Measurements from ENCODE around the gene PTPN18.

Gene PTPN18

DNA sequence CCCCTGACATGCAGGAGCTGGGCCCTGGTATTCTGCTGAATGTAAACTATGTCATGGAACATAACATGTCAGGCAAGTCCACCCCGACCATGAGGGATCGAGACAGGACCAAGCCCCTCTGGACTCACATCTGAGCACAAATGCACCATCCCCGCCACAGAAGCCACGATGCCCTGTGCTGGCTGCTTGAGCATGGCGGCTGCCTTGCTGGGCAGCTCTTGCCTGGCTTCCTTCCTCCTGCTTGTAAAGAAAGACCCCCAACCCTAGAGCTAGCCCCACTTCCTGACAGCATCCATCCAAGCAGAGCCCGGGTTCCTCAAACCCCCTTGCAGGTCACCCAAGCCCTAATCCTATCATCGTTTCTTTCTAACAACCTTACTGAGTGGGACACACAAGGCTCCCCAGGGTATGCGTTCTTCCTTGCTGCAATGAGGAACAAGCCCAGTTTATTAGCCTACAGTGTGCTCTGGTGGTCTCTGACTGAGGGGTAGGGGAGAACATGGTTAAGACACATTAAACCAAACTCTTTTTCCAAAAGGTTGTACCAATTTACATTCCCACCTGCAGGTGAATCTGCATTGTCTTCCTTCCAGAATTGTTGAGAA is 26.6 kb downstream of the PTPN18 start:
- H3K9ac ChIP-seq (ENCODE audit: low read depth, low read length, poor library complexity, severe bottlenecking): no peak overlapping the region
- H3K36me3 ChIP-seq (ENCODE audit: insufficient read depth, low read length): no peaks in the 10 kb centered on the region
- H3K9me3 ChIP-seq (ENCODE audit: insufficient read depth, low read depth, low read length): no peaks in the 10 kb centered on the region
- no peaks in the 10 kb centered on the region for H3K9me2 ChIP-seq (replicated peaks; ENCODE audit: low read depth, low read length)
- no peaks in the 10 kb centered on the region for H3F3A ChIP-seq (ENCODE audit: low read depth)
- H4K20me1 ChIP-seq (ENCODE audit: insufficient read depth, low read length, poor library complexity, severe bottlenecking): no peaks in the 10 kb centered on the region
- H3K27me3 ChIP-seq (ENCODE audit: insufficient read depth, low read length, poor library complexity, severe bottlenecking): no peaks in the 10 kb centered on the region
- H3K4me2 ChIP-seq (ENCODE audit: low read depth, low read length, poor library complexity, severe bottlenecking): no peak overlapping the region
- H3K4me1 ChIP-seq (ENCODE audit: insufficient read depth, low read length, poor library complexity, severe bottlenecking): peaks cover 4% of the 10 kb centered on the region
- H2AFZ ChIP-seq (ENCODE audit: low read length): no peak overlapping the region
- no peak overlapping the region for H3K4me3 ChIP-seq (ENCODE audit: low read length, poor library complexity, severe bottlenecking)
- H3K79me2 ChIP-seq (ENCODE audit: insufficient read depth, low read length): no peaks in the 10 kb centered on the region
- TF ChIP-seq, protein P1, sequence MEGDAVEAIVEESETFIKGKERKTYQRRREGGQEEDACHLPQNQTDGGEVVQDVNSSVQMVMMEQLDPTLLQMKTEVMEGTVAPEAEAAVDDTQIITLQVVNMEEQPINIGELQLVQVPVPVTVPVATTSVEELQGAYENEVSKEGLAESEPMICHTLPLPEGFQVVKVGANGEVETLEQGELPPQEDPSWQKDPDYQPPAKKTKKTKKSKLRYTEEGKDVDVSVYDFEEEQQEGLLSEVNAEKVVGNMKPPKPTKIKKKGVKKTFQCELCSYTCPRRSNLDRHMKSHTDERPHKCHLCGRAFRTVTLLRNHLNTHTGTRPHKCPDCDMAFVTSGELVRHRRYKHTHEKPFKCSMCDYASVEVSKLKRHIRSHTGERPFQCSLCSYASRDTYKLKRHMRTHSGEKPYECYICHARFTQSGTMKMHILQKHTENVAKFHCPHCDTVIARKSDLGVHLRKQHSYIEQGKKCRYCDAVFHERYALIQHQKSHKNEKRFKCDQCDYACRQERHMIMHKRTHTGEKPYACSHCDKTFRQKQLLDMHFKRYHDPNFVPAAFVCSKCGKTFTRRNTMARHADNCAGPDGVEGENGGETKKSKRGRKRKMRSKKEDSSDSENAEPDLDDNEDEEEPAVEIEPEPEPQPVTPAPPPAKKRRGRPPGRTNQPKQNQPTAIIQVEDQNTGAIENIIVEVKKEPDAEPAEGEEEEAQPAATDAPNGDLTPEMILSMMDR (conservative IDR thresholded peaks at IDR 0.05; ENCODE audit: low read length): no peak
- no peak for TF ChIP-seq EZH2phosphoT487 (IDR thresholded peaks at IDR 0.05; ENCODE audit: borderline replicate concordance)

DNA sequence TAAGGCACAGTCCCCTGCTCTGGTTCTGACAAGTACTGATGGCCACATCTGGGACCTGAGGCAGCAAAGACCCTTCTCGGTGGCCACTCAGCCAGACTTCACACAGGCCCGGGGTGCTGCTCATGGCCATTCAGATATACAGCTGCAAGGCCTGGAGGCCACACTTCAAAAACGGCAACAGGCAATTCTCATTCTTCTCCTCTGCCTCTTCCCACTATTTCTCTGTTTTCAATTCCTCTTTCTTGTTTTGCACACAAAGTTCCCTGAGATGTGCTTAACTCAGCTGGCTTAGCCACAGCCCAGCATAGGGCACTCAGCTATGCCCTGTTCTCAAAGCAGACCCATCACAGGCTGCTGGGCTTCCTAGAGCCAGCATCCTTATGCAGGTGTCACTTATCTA is 29.9 kb downstream of the PTPN18 start:
- H3F3A ChIP-seq (ENCODE audit: low read depth): no peaks in the 10 kb centered on the region
- no peaks in the 10 kb centered on the region for H3K9me3 ChIP-seq (ENCODE audit: insufficient read depth, low read depth, low read length)
- H3K4me2 ChIP-seq (ENCODE audit: low read depth, low read length, poor library complexity, severe bottlenecking): no peak overlapping the region
- no peaks in the 10 kb centered on the region for H3K79me2 ChIP-seq (ENCODE audit: insufficient read depth, low read length)
- no peaks in the 10 kb centered on the region for H3K27me3 ChIP-seq (ENCODE audit: insufficient read depth, low read length, poor library complexity, severe bottlenecking)
- no peaks in the 10 kb centered on the region for H4K20me1 ChIP-seq (ENCODE audit: insufficient read depth, low read length, poor library complexity, severe bottlenecking)
- no peak for TF ChIP-seq EZH2phosphoT487 (IDR thresholded peaks at IDR 0.05; ENCODE audit: borderline replicate concordance)
- TF ChIP-seq, protein P1 (conservative IDR thresholded peaks at IDR 0.05; ENCODE audit: low read length): no peak
- H3K4me3 ChIP-seq (ENCODE audit: low read length, poor library complexity, severe bottlenecking): no peak overlapping the region
- H3K9ac ChIP-seq (ENCODE audit: low read depth, low read length, poor library complexity, severe bottlenecking): no peak overlapping the region
- H3K9me2 ChIP-seq (replicated peaks; ENCODE audit: low read depth, low read length): no peaks in the 10 kb centered on the region
- H2AFZ ChIP-seq (ENCODE audit: low read length): no peak overlapping the region
- no peaks in the 10 kb centered on the region for H3K4me1 ChIP-seq (ENCODE audit: insufficient read depth, low read length, poor library complexity, severe bottlenecking)
- no peaks in the 10 kb centered on the region for H3K36me3 ChIP-seq (ENCODE audit: insufficient read depth, low read length)

DNA sequence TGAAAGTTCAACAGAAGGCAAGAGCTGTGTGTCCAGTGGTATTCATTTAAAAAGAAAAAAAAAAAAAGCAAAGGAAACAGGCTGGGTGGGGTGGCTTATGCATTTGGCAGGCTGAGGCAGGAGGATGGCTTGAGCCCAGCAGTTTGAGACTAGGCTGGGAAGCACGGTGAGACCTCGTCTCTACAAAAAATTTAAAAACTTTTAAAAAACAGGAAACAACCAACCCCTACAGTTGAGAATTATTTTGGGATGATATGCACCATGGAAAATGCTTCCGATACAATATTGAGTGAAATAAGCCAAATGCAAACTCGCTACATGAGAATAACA is 31.2 kb downstream of the PTPN18 start:
- H3K9ac ChIP-seq (ENCODE audit: low read depth, low read length, poor library complexity, severe bottlenecking): no peak overlapping the region
- no peak overlapping the region for H3K4me2 ChIP-seq (ENCODE audit: low read depth, low read length, poor library complexity, severe bottlenecking)
- no peak overlapping the region for H3K4me3 ChIP-seq (ENCODE audit: low read length, poor library complexity, severe bottlenecking)
- no peak for TF ChIP-seq EZH2phosphoT487 (IDR thresholded peaks at IDR 0.05; ENCODE audit: borderline replicate concordance)
- TF ChIP-seq, protein P1 (conservative IDR thresholded peaks at IDR 0.05; ENCODE audit: low read length): no peak
- no peaks in the 10 kb centered on the region for H3K36me3 ChIP-seq (ENCODE audit: insufficient read depth, low read length)
- no peaks in the 10 kb centered on the region for H3K9me2 ChIP-seq (replicated peaks; ENCODE audit: low read depth, low read length)
- no peaks in the 10 kb centered on the region for H3K4me1 ChIP-seq (ENCODE audit: insufficient read depth, low read length, poor library complexity, severe bottlenecking)
- H3K27me3 ChIP-seq (ENCODE audit: insufficient read depth, low read length, poor library complexity, severe bottlenecking): no peaks in the 10 kb centered on the region
- no peaks in the 10 kb centered on the region for H4K20me1 ChIP-seq (ENCODE audit: insufficient read depth, low read length, poor library complexity, severe bottlenecking)
- no peaks in the 10 kb centered on the region for H3F3A ChIP-seq (ENCODE audit: low read depth)
- H2AFZ ChIP-seq (ENCODE audit: low read length): no peak overlapping the region
- no peaks in the 10 kb centered on the region for H3K79me2 ChIP-seq (ENCODE audit: insufficient read depth, low read length)
- H3K9me3 ChIP-seq (ENCODE audit: insufficient read depth, low read depth, low read length): no peaks in the 10 kb centered on the region
